ENCODE measurements around the gene BPIFB4. TPM values are rescaled to one million over a fixed set of nuclear protein-coding genes. Genes with fewer than 3 reads are reported as not detected.
A peak's percentile ranks its signal among the peaks of the same experiment; 100 is the strongest.

Gene BPIFB4
- total RNA-seq, 2 experiments from 2014 or later = not detected

- H3K4me3 Mint-ChIP-seq = no peak overlapping the region
- H3K27me3 Mint-ChIP-seq (ENCODE audit: low read depth) = no peaks in the 10 kb centered on the region
- DNase-seq = no peak
- CTCF ChIA-PET = interaction anchor here (0.7 kb wide), 1 partner anchor 60 kb away, joined by 3 read pairs; the partner anchor contains the start of gene SUN5
- peaks cover 5% of the 10 kb centered on the region for H3K4me1 Mint-ChIP-seq (ENCODE audit: low read depth)
- no peaks in the 10 kb centered on the region for H3K9me3 Mint-ChIP-seq
- intact Hi-C loops (cut with micrococcal nuclease) = no loop called here
- no peak overlapping the region for H3K27ac Mint-ChIP-seq
- H3K36me3 Mint-ChIP-seq (ENCODE audit: low read depth) = no peaks in the 10 kb centered on the region
These were observed 14.7 kb upstream of the BPIFB4 start for GRCh38 chr20:33064572-33065287.

- Mint-ChIP-seq H3K9me3 (no peaks in the 10 kb centered on the region), H3K4me3 (no peak overlapping the region), H3K27me3 (ENCODE audit: low read depth) (no peaks in the 10 kb centered on the region), H3K36me3 (ENCODE audit: low read depth) (no peaks in the 10 kb centered on the region), H3K4me1 (ENCODE audit: low read depth) (peaks cover 5% of the 10 kb centered on the region), H3K27ac (no peak overlapping the region)
- intact Hi-C loops (cut with micrococcal nuclease) = no loop called here
- CTCF ChIA-PET = no interaction called here
- no peak for DNase-seq
These were observed 13.7 kb upstream of the BPIFB4 start for GRCh38 chr20:33065785-33066184.

GRCh38 chr20:33067806-33068205, 11.6 kb upstream of the BPIFB4 start:
- Mint-ChIP-seq H3K4me3 (no peak overlapping the region), H3K27ac (no peak overlapping the region), H3K9me3 (no peaks in the 10 kb centered on the region), H3K4me1 (ENCODE audit: low read depth) (peaks cover 5% of the 10 kb centered on the region), H3K27me3 (ENCODE audit: low read depth) (no peaks in the 10 kb centered on the region), H3K36me3 (ENCODE audit: low read depth) (no peaks in the 10 kb centered on the region)
- DNase-seq = no peak
- intact Hi-C loops (cut with micrococcal nuclease) = no loop called here
- CTCF ChIA-PET = no interaction called here

GRCh38 chr20:33068251-33068939, 11.0 kb upstream of the BPIFB4 start:
- DNase-seq = no peak
- CTCF ChIA-PET = no interaction called here
- H3K27ac Mint-ChIP-seq = no peak overlapping the region
- no peaks in the 10 kb centered on the region for H3K27me3 Mint-ChIP-seq (ENCODE audit: low read depth)
- H3K4me1 Mint-ChIP-seq (ENCODE audit: low read depth) = peaks cover 5% of the 10 kb centered on the region
- no peak overlapping the region for H3K4me3 Mint-ChIP-seq
- H3K9me3 Mint-ChIP-seq = no peaks in the 10 kb centered on the region
- intact Hi-C loops (cut with micrococcal nuclease) = no loop called here
- no peaks in the 10 kb centered on the region for H3K36me3 Mint-ChIP-seq (ENCODE audit: low read depth)

GRCh38 chr20:33069673-33070072, 9.8 kb upstream of the BPIFB4 start:
- no peaks in the 10 kb centered on the region for H3K36me3 Mint-ChIP-seq (ENCODE audit: low read depth)
- no peak for DNase-seq
- H3K4me1 Mint-ChIP-seq (ENCODE audit: low read depth) = peaks cover 5% of the 10 kb centered on the region
- intact Hi-C loops (cut with micrococcal nuclease) = no loop called here
- H3K27ac Mint-ChIP-seq = no peak overlapping the region
- no peaks in the 10 kb centered on the region for H3K27me3 Mint-ChIP-seq (ENCODE audit: low read depth)
- no peak overlapping the region for H3K4me3 Mint-ChIP-seq
- CTCF ChIA-PET = no interaction called here
- no peaks in the 10 kb centered on the region for H3K9me3 Mint-ChIP-seq

- H3K27ac Mint-ChIP-seq = no peak overlapping the region
- CTCF ChIA-PET = no interaction called here
- no peaks in the 10 kb centered on the region for H3K36me3 Mint-ChIP-seq (ENCODE audit: low read depth)
- no peak overlapping the region for H3K4me3 Mint-ChIP-seq
- H3K9me3 Mint-ChIP-seq = no peaks in the 10 kb centered on the region
- intact Hi-C loops (cut with micrococcal nuclease) = no loop called here
- peaks cover 5% of the 10 kb centered on the region for H3K4me1 Mint-ChIP-seq (ENCODE audit: low read depth)
- H3K27me3 Mint-ChIP-seq (ENCODE audit: low read depth) = no peaks in the 10 kb centered on the region
- no peak for DNase-seq
These were observed 9.1 kb upstream of the BPIFB4 start for GRCh38 chr20:33070111-33071053.

GRCh38 chr20:33071198-33071597, 8.2 kb upstream of the BPIFB4 start:
- Mint-ChIP-seq H3K27ac (no peak overlapping the region), H3K4me3 (no peak overlapping the region), H3K4me1 (ENCODE audit: low read depth) (peaks cover 5% of the 10 kb centered on the region), H3K27me3 (ENCODE audit: low read depth) (no peaks in the 10 kb centered on the region), H3K36me3 (ENCODE audit: low read depth) (no peaks in the 10 kb centered on the region), H3K9me3 (no peaks in the 10 kb centered on the region)
- CTCF ChIA-PET = no interaction called here
- no peak for DNase-seq
- intact Hi-C loops (cut with micrococcal nuclease) = no loop called here

GRCh38 chr20:33072362-33072761, 7.1 kb upstream of the BPIFB4 start:
- DNase-seq = no peak
- intact Hi-C loops (cut with micrococcal nuclease) = no loop called here
- no peaks in the 10 kb centered on the region for H3K9me3 Mint-ChIP-seq
- H3K27me3 Mint-ChIP-seq (ENCODE audit: low read depth) = no peaks in the 10 kb centered on the region
- no peak overlapping the region for H3K4me3 Mint-ChIP-seq
- H3K36me3 Mint-ChIP-seq (ENCODE audit: low read depth) = no peaks in the 10 kb centered on the region
- peaks cover 5% of the 10 kb centered on the region for H3K4me1 Mint-ChIP-seq (ENCODE audit: low read depth)
- H3K27ac Mint-ChIP-seq = no peak overlapping the region
- CTCF ChIA-PET = no interaction called here

- Mint-ChIP-seq H3K4me3 (no peak overlapping the region), H3K36me3 (ENCODE audit: low read depth) (no peaks in the 10 kb centered on the region), H3K27me3 (ENCODE audit: low read depth) (no peaks in the 10 kb centered on the region), H3K9me3 (no peaks in the 10 kb centered on the region), H3K4me1 (ENCODE audit: low read depth) (peaks cover 5% of the 10 kb centered on the region), H3K27ac (no peak overlapping the region)
- CTCF ChIA-PET = no interaction called here
- intact Hi-C loops (cut with micrococcal nuclease) = no loop called here
- DNase-seq = no peak
These were observed 6.6 kb upstream of the BPIFB4 start for GRCh38 chr20:33072813-33073212.

- Mint-ChIP-seq H3K27me3 (ENCODE audit: low read depth) (no peaks in the 10 kb centered on the region), H3K36me3 (ENCODE audit: low read depth) (no peaks in the 10 kb centered on the region), H3K4me1 (ENCODE audit: low read depth) (no peaks in the 10 kb centered on the region), H3K9me3 (no peaks in the 10 kb centered on the region), H3K4me3 (no peak overlapping the region), H3K27ac (no peak overlapping the region)
- CTCF ChIA-PET = no interaction called here
- intact Hi-C loops (cut with micrococcal nuclease) = loop anchor here (5.0 kb wide), 1 partner anchor 282 kb away; no protein-coding TSS in a partner anchor
- no peak for DNase-seq
These were observed 4.8 kb upstream of the BPIFB4 start for GRCh38 chr20:33074675-33075074.

- H3K27me3 Mint-ChIP-seq (ENCODE audit: low read depth) = no peaks in the 10 kb centered on the region
- CTCF ChIA-PET = no interaction called here
- no peak for DNase-seq
- intact Hi-C loops (cut with micrococcal nuclease) = loop anchor here (5.0 kb wide), 1 partner anchor 283 kb away; no protein-coding TSS in a partner anchor
- H3K4me1 Mint-ChIP-seq (ENCODE audit: low read depth) = no peaks in the 10 kb centered on the region
- H3K4me3 Mint-ChIP-seq = no peak overlapping the region
- no peak overlapping the region for H3K27ac Mint-ChIP-seq
- H3K9me3 Mint-ChIP-seq = no peaks in the 10 kb centered on the region
- no peaks in the 10 kb centered on the region for H3K36me3 Mint-ChIP-seq (ENCODE audit: low read depth)
These were observed 4.2 kb upstream of the BPIFB4 start for GRCh38 chr20:33075281-33075680.

GRCh38 chr20:33076662-33077372, 2.6 kb upstream of the BPIFB4 start:
- H3K36me3 Mint-ChIP-seq (ENCODE audit: low read depth) = no peaks in the 10 kb centered on the region
- CTCF ChIA-PET = interaction anchor here (1.0 to 1.7 kb wide), 6 partner anchors 27 to 298 kb away, joined by 3 to 4 read pairs (median 4); no protein-coding TSS in a partner anchor
- intact Hi-C loops (cut with micrococcal nuclease) = loop anchor here (1.0 to 5.0 kb wide), 2 partner anchors 175 to 285 kb away; no protein-coding TSS in a partner anchor
- H3K4me3 Mint-ChIP-seq = no peak overlapping the region
- no peaks in the 10 kb centered on the region for H3K4me1 Mint-ChIP-seq (ENCODE audit: low read depth)
- peak; percentile 29 for DNase-seq
- no peaks in the 10 kb centered on the region for H3K27me3 Mint-ChIP-seq (ENCODE audit: low read depth)
- H3K9me3 Mint-ChIP-seq = no peaks in the 10 kb centered on the region
- no peak overlapping the region for H3K27ac Mint-ChIP-seq

All from activated naive CD4-positive, alpha-beta T cell treated with anti-CD3 and anti-CD28 coated beads for 36 hours (primary cell).